OCI-LY1 (cell line): ENCODE results near the gene CNTFR.

Experiments
- H2AFZ ChIP-seq: fragments of 200-600 bp; sonication (generic), shearing (Covaris generic); 2 replicates; pipeline ENCODE4 v1.6.0; 2014; ENCODE audit warnings: antibody characterized with exemption, mild to moderate bottlenecking, low read length
- H3F3A ChIP-seq: fragments of 200-600 bp; sonication (generic), shearing (Covaris generic); 2 replicates; pipeline ENCODE4 v1.6.0; 2014; ENCODE audit warnings: mild to moderate bottlenecking, antibody characterized with exemption, low read length, moderate library complexity; ENCODE audit not compliant: insufficient read depth
- H3K27ac ChIP-seq: fragments of 200-600 bp; sonication (generic); 2 replicates; pipeline ENCODE4 v1.5.1; 2014; ENCODE audit warnings: low read length, mixed run types, mild to moderate bottlenecking, low read depth; ENCODE audit not compliant: poor library complexity, severe bottlenecking
- H3K27me3 ChIP-seq: fragments of 200-600 bp; sonication (generic); 2 replicates; pipeline ENCODE4 v1.6.0; 2014; ENCODE audit warnings: antibody characterized with exemption, mild to moderate bottlenecking, low read length, moderate library complexity; ENCODE audit not compliant: insufficient read depth
- H3K36me3 ChIP-seq: fragments of 200-600 bp; sonication (generic); 2 replicates; pipeline ENCODE4 v1.6.1; 2014; ENCODE audit warnings: mild to moderate bottlenecking, antibody characterized with exemption, low read length, moderate library complexity, mixed read lengths; ENCODE audit not compliant: insufficient read depth
- H3K4me1 ChIP-seq: fragments of 200-600 bp; sonication (generic); 2 replicates; pipeline ENCODE4 v1.5.1; 2014; ENCODE audit warnings: mild to moderate bottlenecking, low read length, moderate library complexity; ENCODE audit not compliant: insufficient read depth, severe bottlenecking
- H3K4me2 ChIP-seq: fragments of 200-600 bp; sonication (generic), shearing (Covaris generic); 2 replicates; pipeline ENCODE4 v1.6.1; 2014; ENCODE audit warnings: low read length
- H3K4me3 ChIP-seq: fragments of 200-600 bp; sonication (generic); 2 replicates; pipeline ENCODE4 v1.5.1; 2014; ENCODE audit warnings: low read length, low read depth, mild to moderate bottlenecking, mixed read lengths; ENCODE audit not compliant: poor library complexity, severe bottlenecking
- H3K79me2 ChIP-seq: fragments of 200-600 bp; shearing (Covaris generic); 2 replicates; pipeline ENCODE4 v1.6.1; 2016; ENCODE audit warnings: mixed run types, low read length, mixed read lengths; ENCODE audit not compliant: insufficient read depth
- H3K9ac ChIP-seq: fragments of 200-600 bp; sonication (generic), shearing (Covaris generic); 2 replicates; pipeline ENCODE4 v1.6.1; 2014; ENCODE audit warnings: mild to moderate bottlenecking, low read length, mixed read lengths
- H3K9me2 ChIP-seq: fragments of 200-600 bp; sonication (generic), shearing (Covaris generic); 2 replicates; pipeline ENCODE4 v1.6.1; 2014; ENCODE audit warnings: low read depth, mild to moderate bottlenecking, low read length, mixed read lengths
- H3K9me3 ChIP-seq: fragments of 200-600 bp; shearing (Covaris generic); 2 replicates; pipeline ENCODE4 v1.6.1; 2014; ENCODE audit warnings: low read length, mixed read lengths
- H4K20me1 ChIP-seq: fragments of 200-600 bp; sonication (generic), shearing (Covaris generic); 2 replicates; pipeline ENCODE4 v1.6.0; 2016; ENCODE audit warnings: mild to moderate bottlenecking, low read length; ENCODE audit not compliant: insufficient read depth
- EZH2 ChIP-seq: fragments of 200-600 bp; sonication (generic), shearing (Covaris generic); IDR thresholded peaks from 2 replicates; pipeline ENCODE4 v1.8.0; 2017; ENCODE audit warnings: borderline replicate concordance, mixed run types, mild to moderate bottlenecking, antibody characterized with exemption, low read length, moderate library complexity, mixed read lengths
- TF ChIP-seq, protein P1 (sequence below): fragments of 200-600 bp; sonication (generic), shearing (Covaris generic); IDR thresholded peaks from 2 replicates; pipeline ENCODE4 v1.5.1; 2017; ENCODE audit warnings: mild to moderate bottlenecking, antibody characterized with exemption, low read length, moderate library complexity, mixed read lengths

The CNTFR gene

GRCh38 chr9:34556949-34557348 is 32.6 kb downstream of the CNTFR start:
- Histone ChIP-seq H3K9me2 (no peaks in the 10 kb centered on the region), H3K27me3 (peaks cover 11% of the 10 kb centered on the region; the same call in 1 of the 2 replicates), H3K27ac (no peak overlapping the region), H4K20me1 (no peaks in the 10 kb centered on the region), H3K36me3 (no peaks in the 10 kb centered on the region), H3K4me3 (no peak overlapping the region), H3K9ac (no peak overlapping the region), H3F3A (no peaks in the 10 kb centered on the region), H2AFZ (no peak overlapping the region), H3K9me3 (no peaks in the 10 kb centered on the region), H3K4me2 (no peak overlapping the region), H3K79me2 (no peaks in the 10 kb centered on the region), H3K4me1 (no peaks in the 10 kb centered on the region)
- TF ChIP-seq, protein P1, sequence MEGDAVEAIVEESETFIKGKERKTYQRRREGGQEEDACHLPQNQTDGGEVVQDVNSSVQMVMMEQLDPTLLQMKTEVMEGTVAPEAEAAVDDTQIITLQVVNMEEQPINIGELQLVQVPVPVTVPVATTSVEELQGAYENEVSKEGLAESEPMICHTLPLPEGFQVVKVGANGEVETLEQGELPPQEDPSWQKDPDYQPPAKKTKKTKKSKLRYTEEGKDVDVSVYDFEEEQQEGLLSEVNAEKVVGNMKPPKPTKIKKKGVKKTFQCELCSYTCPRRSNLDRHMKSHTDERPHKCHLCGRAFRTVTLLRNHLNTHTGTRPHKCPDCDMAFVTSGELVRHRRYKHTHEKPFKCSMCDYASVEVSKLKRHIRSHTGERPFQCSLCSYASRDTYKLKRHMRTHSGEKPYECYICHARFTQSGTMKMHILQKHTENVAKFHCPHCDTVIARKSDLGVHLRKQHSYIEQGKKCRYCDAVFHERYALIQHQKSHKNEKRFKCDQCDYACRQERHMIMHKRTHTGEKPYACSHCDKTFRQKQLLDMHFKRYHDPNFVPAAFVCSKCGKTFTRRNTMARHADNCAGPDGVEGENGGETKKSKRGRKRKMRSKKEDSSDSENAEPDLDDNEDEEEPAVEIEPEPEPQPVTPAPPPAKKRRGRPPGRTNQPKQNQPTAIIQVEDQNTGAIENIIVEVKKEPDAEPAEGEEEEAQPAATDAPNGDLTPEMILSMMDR = no peak
- TF ChIP-seq EZH2 = no peak

DNA sequence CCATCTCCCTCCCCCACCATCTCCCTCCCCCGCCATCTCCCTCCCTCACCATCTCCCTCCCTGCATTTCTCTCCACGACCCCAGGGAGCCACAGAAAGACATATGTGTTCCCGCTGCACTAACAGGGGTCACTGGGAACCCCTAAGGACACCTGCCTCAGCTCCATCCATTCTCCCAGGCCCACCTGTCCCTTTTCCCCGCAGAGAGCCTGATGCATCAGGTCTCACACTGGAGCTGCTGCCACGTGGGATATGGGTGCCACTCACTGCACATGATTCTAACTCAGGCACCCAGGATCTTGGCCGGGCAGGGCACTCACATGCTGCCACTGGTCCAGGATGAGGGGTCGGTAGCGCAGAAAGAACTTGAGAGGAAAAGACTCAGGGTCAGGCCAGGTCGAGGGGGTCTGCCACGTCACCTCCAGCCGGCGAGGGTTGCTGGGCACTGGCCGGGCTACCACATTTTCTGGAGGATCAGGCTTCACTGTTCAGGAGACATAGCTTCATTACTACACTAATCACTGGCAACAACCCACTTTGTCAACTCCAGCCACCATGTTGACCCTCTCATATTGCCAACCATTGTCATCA is 33.5 kb downstream of the CNTFR start:
- Histone ChIP-seq H4K20me1 (no peaks in the 10 kb centered on the region), H2AFZ (no peak overlapping the region), H3K4me3 (no peak overlapping the region), H3K36me3 (no peaks in the 10 kb centered on the region), H3K4me1 (no peaks in the 10 kb centered on the region), H3K27me3 (0 out of 2 replicates have a peak, but pooled peaks cover 11% of the 10 kb centered on the region), H3K9ac (no peak overlapping the region), H3K27ac (no peak overlapping the region), H3K4me2 (no peak overlapping the region), H3K9me2 (no peaks in the 10 kb centered on the region), H3K79me2 (no peaks in the 10 kb centered on the region), H3K9me3 (no peaks in the 10 kb centered on the region), H3F3A (no peaks in the 10 kb centered on the region)
- TF ChIP-seq EZH2 = no peak
- TF ChIP-seq, protein P1 = no peak

DNA sequence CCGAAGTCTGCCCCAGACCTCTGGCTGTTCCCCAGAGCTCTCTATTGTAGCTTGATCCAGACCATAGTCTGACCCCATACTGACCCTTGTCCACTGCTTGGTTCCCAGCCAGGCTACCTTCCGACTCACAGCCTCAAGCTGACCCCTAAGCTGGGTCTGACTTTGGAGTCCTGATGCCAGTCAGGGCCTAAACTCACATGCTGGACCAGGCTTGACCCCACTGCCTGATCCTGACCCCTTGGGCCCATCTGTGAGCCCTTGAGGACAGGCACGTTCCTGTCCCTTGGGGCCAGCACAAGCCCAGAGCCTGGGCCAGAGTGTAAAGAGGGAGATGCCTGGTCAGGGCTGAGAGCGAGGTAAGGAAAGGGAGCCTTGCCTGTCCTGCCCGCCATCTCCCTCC is 34.0 kb downstream of the CNTFR start:
- no peak for TF ChIP-seq EZH2
- TF ChIP-seq, protein P1 = no peak
- H3K4me2 ChIP-seq = no peak overlapping the region
- H3K9me2 ChIP-seq = no peaks in the 10 kb centered on the region
- H3K4me3 ChIP-seq = no peak overlapping the region
- H4K20me1 ChIP-seq = no peaks in the 10 kb centered on the region
- no peaks in the 10 kb centered on the region for H3K36me3 ChIP-seq
- no peaks in the 10 kb centered on the region for H3F3A ChIP-seq
- H3K9me3 ChIP-seq = no peaks in the 10 kb centered on the region
- no peak overlapping the region for H3K9ac ChIP-seq
- 0 out of 2 replicates have a peak, but pooled peaks cover 11% of the 10 kb centered on the region for H3K27me3 ChIP-seq
- H2AFZ ChIP-seq = no peak overlapping the region
- no peaks in the 10 kb centered on the region for H3K79me2 ChIP-seq
- no peaks in the 10 kb centered on the region for H3K4me1 ChIP-seq
- H3K27ac ChIP-seq = no peak overlapping the region
